Testis (tissue), 3 donors: Measurements from ENCODE around the gene RASA3. TPM values are rescaled to one million over a fixed set of nuclear protein-coding genes. Genes with fewer than 3 reads are reported as not detected.

ENCODE experiments used
- DNase-seq: peaks from one replicate; pipeline ENCODE4 v3.0.0-alpha.2; 2019
- H3K27ac ChIP-seq, 2 donors: fragments of 200-600 bp; sonication (generic); one replicate each; pipeline ENCODE4 v1.5.1; 2019
- H3K27me3 ChIP-seq: fragments of 200-600 bp; sonication (generic); one replicate; pipeline ENCODE4 v1.5.1; 2019
- H3K36me3 ChIP-seq: fragments of 200-600 bp; sonication (generic); one replicate; pipeline ENCODE4 v1.5.1; 2017; ENCODE audit warnings: low read depth; ENCODE audit errors: missing control alignments
- H3K4me1 ChIP-seq: fragments of 200-600 bp; sonication (generic); one replicate; pipeline ENCODE4 v1.5.1; 2019
- H3K4me3 ChIP-seq, 2 donors: fragments of 200-600 bp; sonication (generic); one replicate each; pipeline ENCODE4 v1.5.1; 2017 to 2019
- H3K9me3 ChIP-seq: fragments of 200-600 bp; sonication (generic); one replicate; pipeline ENCODE4 v1.5.1; 2017
- CTCF ChIP-seq, 3 experiments: fragments of 450-650 bp in 2 of 3; fragments of 200-600 bp in 1 of 3; sonication (generic) in 1 of 3; IDR thresholded peaks; one replicate each; pipeline ENCODE4 v1.5.1; 2016 to 2019; ENCODE audit warnings: antibody characterized with exemption in 3 of 3, mild to moderate bottlenecking in 2 of 3, moderate library complexity in 1 of 3
- POLR2A ChIP-seq: fragments of 450-650 bp; IDR thresholded peaks from one replicate; pipeline ENCODE4 v1.6.1; 2017; ENCODE audit warnings: antibody characterized with exemption, mild to moderate bottlenecking, moderate library complexity
- WGBS, 2 donors: methylation state at CpG; one replicate each; pipeline ENCODE4 v1.1.5; 2018; 5-methylcytosine and 5-hydroxymethylcytosine counted together
- intact Hi-C: fragments of 100-400 bp; cut with DNase I; formaldehyde crosslinking; loops from one replicate; pipeline ENCODE4 v1.15.1; 2023; ENCODE audit warnings: low total_unique reads
- polyA plus RNA-seq: library from polyadenylated mRNA; stranded (reverse); fragments of 350-450 nt; fragmentation: Illumina TruSeq; extraction: RNeasy Lipid Tissue Mini Kit (QIAGEN cat#74804); gene quantifications from one replicate; pipeline ENCODE4 v1.2.3, GENCODE V29; 2014; ENCODE audit warnings: low read depth, low replicate concordance; ENCODE audit not compliant: insufficient read depth
- total RNA-seq, 2 donors: library from RNA; depleted of rRNA; stranded (reverse); fragments of >200 nt; gene quantifications; one replicate each; pipeline ENCODE4 v1.2.3, GENCODE V29; 2016

Gene RASA3
- total and polyA plus RNA-seq, 3 donors from 2014 or later: 13.2 to 21.6 (median 16.4) TPM

- intact Hi-C loops: no loop called here
- TF ChIP-seq CTCF (IDR thresholded peaks at IDR 0.05) (no peak), POLR2A (no peak)
- Histone ChIP-seq H3K27ac (peak overlapping the region; percentile 89 to 91), H3K9me3 (no peaks in the 10 kb centered on the region), H3K36me3 (no peaks in the 10 kb centered on the region), H3K4me1 (peaks cover 42% of the 10 kb centered on the region), H3K27me3 (no peaks in the 10 kb centered on the region), H3K4me3 (no peak overlapping the region)
- no peak for DNase-seq
- 92% methylated on average over 31 to 35 of the region's 35 CpGs for WGBS, 2 donors
These were observed 66.3 kb downstream of the RASA3 start for GRCh38 chr13:114065926-114066774.

- WGBS, 2 donors: 43 to 56% methylated on average over 19 to 25 of the region's 25 CpGs
These were observed 67.1 kb downstream of the RASA3 start for GRCh38 chr13:114065141-114065925.

GRCh38 chr13:114064450-114065140, 67.8 kb downstream of the RASA3 start:
- TF ChIP-seq POLR2A: no peak
- Histone ChIP-seq H3K27ac (peak overlapping the region; percentile 89 to 91), H3K4me1 (peaks cover 42% of the 10 kb centered on the region), H3K27me3 (no peaks in the 10 kb centered on the region), H3K4me3 (no peak overlapping the region), H3K36me3 (no peaks in the 10 kb centered on the region), H3K9me3 (no peaks in the 10 kb centered on the region)
- no peak for DNase-seq
- intact Hi-C loops: no loop called here
- WGBS, 2 donors: 33 to 42% methylated on average over 20 of the region's 20 CpGs

More at GRCh38 chr13:114065141-114065925, 67.1 kb downstream of the RASA3 start:
- Histone ChIP-seq H3K36me3 (no peaks in the 10 kb centered on the region), H3K9me3 (no peaks in the 10 kb centered on the region), H3K4me1 (peaks cover 42% of the 10 kb centered on the region), H3K27me3 (no peaks in the 10 kb centered on the region), H3K4me3 (no peak overlapping the region), H3K27ac (peak overlapping the region; percentile 89 to 91)
- TF ChIP-seq CTCF (IDR thresholded peaks at IDR 0.05) (no peak), POLR2A (no peak)
- intact Hi-C loops: no loop called here
- DNase-seq: peak; percentile 83

- Histone ChIP-seq H3K36me3 (no peaks in the 10 kb centered on the region), H3K27me3 (no peaks in the 10 kb centered on the region), H3K9me3 (no peaks in the 10 kb centered on the region), H3K4me3 (no peak overlapping the region), H3K4me1 (peaks cover 37% of the 10 kb centered on the region), H3K27ac (peak overlapping the region; percentile 89 to 91)
- TF ChIP-seq CTCF (IDR thresholded peaks at IDR 0.05): no peak
- TF ChIP-seq POLR2A: no peak
- DNase-seq: no peak
- WGBS, 2 donors: 48% methylated on average over 22 of the region's 22 CpGs
- intact Hi-C loops: no loop called here
These were observed 68.6 kb downstream of the RASA3 start for GRCh38 chr13:114063545-114064449.
